K562 (cell line): ENCODE data around the gene SPATA6. TPM values are rescaled to one million over a fixed set of nuclear protein-coding genes. Genes with fewer than 3 reads are reported as not detected.

Source experiments
- ATAC-seq: fragments of 200-7000 bp; cut with Tn5 transposase; 3 replicates; pipeline ENCODE4 v1.9.1; 2020; ENCODE audit warnings: moderate library complexity
- BruUV-seq: library from RNA; stranded (reverse); fragments of 400-500 nt; replicated peaks from 2 replicates; lab custom pipeline; 2021; lab: Mats Ljungman, UMichigan
- CTCF ChIA-PET: fragments of 300-600 bp; formaldehyde crosslinking; extraction: SDS; loops from one replicate; lab custom pipeline; 2021; ENCODE audit warnings: low intra/inter-chr PET ratio; lab: Yijun Ruan, JAX
- POLR2A ChIA-PET: fragments of 300-600, 350-650 bp; sonication (Branson Sonifier 250); formaldehyde crosslinking; extraction: SDS; loops from one replicate; lab custom pipeline; 2021; ENCODE audit warnings: antibody characterized with exemption, inconsistent platforms; lab: Yijun Ruan, JAX
- DNase-seq, 4 experiments: peaks; one replicate each; pipeline versions ENCODE4 v3.0.0 to v3.0.0-alpha.2; 2011 to 2018; ENCODE audit warnings: low spot score in 3 of 4, mixed read lengths in 3 of 4; ENCODE audit errors: extremely low read depth in 1 of 4
- FAIRE-seq: peaks from 2 replicates; lab custom pipeline; 2011; peaks lifted over from hg19 to GRCh38; lab: Jason Lieb, UNC
- H2AFZ ChIP-seq: 2 replicates; pipeline ENCODE4 v1.6.0; 2011; ENCODE audit warnings: low read depth, low read length, control low read depth, inconsistent platforms
- H3K27ac ChIP-seq: fragments of 200-600 bp; 3 replicates; pipeline ENCODE4 v1.8.0; 2011; ENCODE audit warnings: low read depth, mild to moderate bottlenecking, control low read depth, inconsistent platforms, low read length, moderate library complexity, mixed read lengths; ENCODE audit errors: extremely low read depth
- H3K27me3 ChIP-seq, 2 experiments: fragments of 300-600 bp in 1 of 2; 2 replicates in 1 of 2; 3 replicates in 1 of 2; pipeline versions ENCODE4 v1.6.0 to v1.8.0; 2011; ENCODE audit warnings: inconsistent platforms in 2 of 2, low read length in 2 of 2, mild to moderate bottlenecking in 1 of 2, mixed read lengths in 1 of 2, moderate library complexity in 1 of 2; ENCODE audit not compliant: control insufficient read depth in 2 of 2, insufficient read depth in 2 of 2
- H3K36me3 ChIP-seq: fragments of 300-600 bp; 3 replicates; pipeline ENCODE4 v1.8.0; 2011; ENCODE audit warnings: mild to moderate bottlenecking, low read length, inconsistent platforms; ENCODE audit not compliant: control insufficient read depth, insufficient read depth
- H3K4me1 ChIP-seq, 2 experiments: fragments of 200-600 bp in 1 of 2; replicated peaks in 1 of 2; 2 replicates in 1 of 2; 3 replicates in 1 of 2; pipeline versions ENCODE4 v1.5.1 to v1.8.0; 2011; ENCODE audit warnings: inconsistent platforms in 2 of 2, low read length in 2 of 2, mild to moderate bottlenecking in 1 of 2, mixed read lengths in 1 of 2, moderate library complexity in 1 of 2; ENCODE audit not compliant: control insufficient read depth in 2 of 2, insufficient read depth in 2 of 2
- H3K4me2 ChIP-seq: 2 replicates; pipeline ENCODE4 v1.6.1; 2011; ENCODE audit warnings: low read length, control low read depth, inconsistent platforms, mixed read lengths; ENCODE audit not compliant: insufficient read depth
- H3K4me3 ChIP-seq: fragments of 200-600 bp; sonication (generic), shearing (Covaris generic); 2 replicates; pipeline ENCODE4 v1.5.1; 2016; ENCODE audit warnings: control low read depth, inconsistent platforms
- H3K79me2 ChIP-seq: fragments of 200-600 bp; 3 replicates; pipeline ENCODE4 v1.8.0; 2011; ENCODE audit warnings: low read length, inconsistent platforms; ENCODE audit not compliant: control insufficient read depth, insufficient read depth
- H3K9ac ChIP-seq, 2 experiments: 2 replicates each; pipeline versions ENCODE4 v1.6.0 to v1.6.1; 2011; ENCODE audit warnings: low read depth in 2 of 2, low read length in 2 of 2, control low read depth in 1 of 2, inconsistent platforms in 1 of 2, mild to moderate bottlenecking in 1 of 2, mixed read lengths in 1 of 2; ENCODE audit not compliant: insufficient read depth in 1 of 2
- H3K9me1 ChIP-seq: one replicate; pipeline ENCODE4 v1.6.0; 2011; ENCODE audit warnings: inconsistent platforms, mild to moderate bottlenecking, low read length, moderate library complexity; ENCODE audit not compliant: control insufficient read depth, insufficient read depth
- H3K9me3 ChIP-seq: replicated peaks from 2 replicates; pipeline ENCODE4 v1.5.1; 2011; ENCODE audit warnings: low read depth, low read length, inconsistent platforms; ENCODE audit not compliant: control insufficient read depth, insufficient read depth
- H4K20me1 ChIP-seq: replicated peaks from 2 replicates; pipeline ENCODE4 v1.6.1; 2011; ENCODE audit warnings: low read length, inconsistent platforms, mixed read lengths; ENCODE audit not compliant: control insufficient read depth, insufficient read depth
- CEBPG ChIP-seq, 3 experiments: fragments of 200-800 bp in 1 of 3; sonication (Bioruptor generic) in 1 of 3; sonication (generic) in 1 of 3; formaldehyde crosslinking in 1 of 3; IDR thresholded peaks in 2 of 3; conservative IDR thresholded peaks in 1 of 3; 2 replicates each; pipeline versions ENCODE4 v1.6.1 to v1.8.0; 2016 to 2022; ENCODE audit warnings: missing compliant biosample characterization in 2 of 3, missing genetic modification characterization in 2 of 3, mild to moderate bottlenecking in 1 of 3, missing genetic modification reagents in 1 of 3
- COPS2 ChIP-seq: fragments of 450-650 bp; conservative IDR thresholded peaks from 2 replicates; pipeline ENCODE4 v1.6.1; 2016; ENCODE audit warnings: mild to moderate bottlenecking, moderate library complexity
- GABPB2 ChIP-seq: fragments of 250-450 bp; sonication (Bioruptor Pico); conservative IDR thresholded peaks from 2 replicates; pipeline ENCODE4 v1.5.1; 2021; ENCODE audit warnings: mild to moderate bottlenecking
- HMG20B ChIP-seq: fragments of 250-450 bp; sonication (Bioruptor Pico); IDR thresholded peaks from 2 replicates; pipeline ENCODE4 v1.5.0; 2021; ENCODE audit warnings: mild to moderate bottlenecking
- L3MBTL2 ChIP-seq: fragments of 450-650 bp; IDR thresholded peaks from 2 replicates; pipeline ENCODE4 v1.6.1; 2016; ENCODE audit warnings: mild to moderate bottlenecking, moderate library complexity
- NELFE ChIP-seq: IDR thresholded peaks from 2 replicates; pipeline ENCODE4 v1.6.1; 2011; ENCODE audit warnings: mild to moderate bottlenecking; ENCODE audit not compliant: insufficient read depth, insufficient read length
- SMARCA5 ChIP-seq: fragments of 450-650 bp; IDR thresholded peaks from 2 replicates; pipeline ENCODE4 v1.6.1; 2016
- STAT5A ChIP-seq: IDR thresholded peaks from 2 replicates; pipeline ENCODE4 v1.6.1; 2012; ENCODE audit warnings: low read length, inconsistent platforms, borderline replicate concordance
- in situ Hi-C: fragments of 300-500 bp; cut with MboI; formaldehyde crosslinking; loops from 4 replicates; pipeline ENCODE4 v1.15.0; 2018; ENCODE audit warnings: inconsistent platforms, mixed read lengths
- intact Hi-C: fragments of 100-400 bp; cut with micrococcal nuclease; formaldehyde crosslinking; loops from 2 replicates; pipeline ENCODE4 v1.14.2; 2022
- polyA plus RNA-seq, 8 experiments: library from polyadenylated mRNA; depleted of rRNA in 4 of 8; stranded (reverse) in 5 of 8; unstranded in 3 of 8; fragments of >200 nt; fragmentation: Nextera tagmentation in 2 of 8; fragmentation: Illumina TruSeq in 1 of 8; extraction: Ambion mirVana in 2 of 8; extraction: Trizol in 1 of 8; gene quantifications; 2 replicates each; pipeline versions ENCODE4 v1.2.1 to v1.2.3, GENCODE V29; 2011 to 2014; ENCODE audit warnings: inconsistent platforms in 1 of 8, missing spikeins in 1 of 8
- total RNA-seq, 7 experiments: library from RNA; depleted of rRNA in 6 of 7; stranded (reverse); fragments of >200 nt in 6 of 7; fragmentation: Illumina TruSeq in 2 of 7; extraction: Trizol in 2 of 7; gene quantifications; 2 replicates each; pipeline versions ENCODE4 v1.2.1 to v1.2.3, GENCODE V29; 2011 to 2021; ENCODE audit warnings: low replicate concordance in 1 of 7
- TF ChIP-seq, protein P1 (sequence below): fragments of 250-450 bp; sonication (Bioruptor Pico); IDR thresholded peaks from 2 replicates; pipeline ENCODE4 v1.4.0; 2020; ENCODE audit warnings: mild to moderate bottlenecking
- TF ChIP-seq, protein P2 (sequence below): sonication (generic); formaldehyde crosslinking; IDR thresholded peaks from 2 replicates; pipeline ENCODE4 v1.8.0; 2023; ENCODE audit warnings: mild to moderate bottlenecking, missing genetic modification reagents
- TF ChIP-seq, protein P3 (sequence below): sonication (generic); formaldehyde crosslinking; IDR thresholded peaks from 2 replicates; pipeline ENCODE4 v1.5.0; 2020; ENCODE audit warnings: missing genetic modification reagents

Gene SPATA6
- total and polyA plus RNA-seq, 9 of the 15 experiments (the other 6 are each of a cell fraction or from before 2014, with no cell fraction given) = 0.01 to 0.91 (median 0.18) TPM

DNA sequence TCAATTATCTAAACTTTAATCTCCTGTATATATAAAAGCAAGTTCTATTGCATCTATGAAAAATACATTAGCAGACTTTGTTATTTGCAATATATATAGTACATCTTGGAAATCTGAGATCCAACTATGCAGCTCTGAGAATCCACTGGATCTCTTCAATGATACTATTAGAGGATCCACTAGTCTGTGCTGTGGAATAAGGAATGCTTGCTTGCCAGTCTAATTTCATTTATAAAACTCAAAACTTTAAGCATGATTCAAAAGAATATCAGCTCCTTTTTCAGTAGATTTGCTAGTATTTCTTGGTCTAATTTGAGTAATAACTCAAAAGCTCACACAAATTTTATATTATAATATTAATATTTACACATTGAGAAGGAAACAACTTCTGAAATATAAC is 115.1 kb downstream of the SPATA6 start:
- ATAC-seq (no peak), FAIRE-seq (no peak), DNase-seq (no peak)
- Histone ChIP-seq H2AFZ (no peak overlapping the region), H3K9me3 (no peaks in the 10 kb centered on the region), H3K9me1 (no peaks in the 10 kb centered on the region), H3K4me1 (no peaks in the 10 kb centered on the region), H4K20me1 (no peaks in the 10 kb centered on the region), H3K79me2 (no peaks in the 10 kb centered on the region), H3K27me3 (no peaks in the 10 kb centered on the region), H3K9ac (no peak overlapping the region), H3K36me3 (no peaks in the 10 kb centered on the region), H3K27ac (no peak overlapping the region), H3K4me3 (no peak overlapping the region), H3K4me2 (no peak overlapping the region)
- CTCF ChIA-PET = no interaction called here
- in situ Hi-C loops = no loop called here
- TF ChIP-seq NELFE (no peak), GABPB2 (CRISPR knock-in tag) (no peak), STAT5A (no peak), COPS2 (no peak), L3MBTL2 (no peak), HMG20B (no peak), SMARCA5 (no peak), CEBPG (CRISPR knock-in tag; IDR thresholded peaks at IDR 0.05) (no peak), CEBPG (tag; conservative IDR thresholded peaks at IDR 0.05 in 1 of 2, IDR thresholded peaks at IDR 0.05 in 1 of 2) (no peak)
- TF ChIP-seq, protein P1, sequence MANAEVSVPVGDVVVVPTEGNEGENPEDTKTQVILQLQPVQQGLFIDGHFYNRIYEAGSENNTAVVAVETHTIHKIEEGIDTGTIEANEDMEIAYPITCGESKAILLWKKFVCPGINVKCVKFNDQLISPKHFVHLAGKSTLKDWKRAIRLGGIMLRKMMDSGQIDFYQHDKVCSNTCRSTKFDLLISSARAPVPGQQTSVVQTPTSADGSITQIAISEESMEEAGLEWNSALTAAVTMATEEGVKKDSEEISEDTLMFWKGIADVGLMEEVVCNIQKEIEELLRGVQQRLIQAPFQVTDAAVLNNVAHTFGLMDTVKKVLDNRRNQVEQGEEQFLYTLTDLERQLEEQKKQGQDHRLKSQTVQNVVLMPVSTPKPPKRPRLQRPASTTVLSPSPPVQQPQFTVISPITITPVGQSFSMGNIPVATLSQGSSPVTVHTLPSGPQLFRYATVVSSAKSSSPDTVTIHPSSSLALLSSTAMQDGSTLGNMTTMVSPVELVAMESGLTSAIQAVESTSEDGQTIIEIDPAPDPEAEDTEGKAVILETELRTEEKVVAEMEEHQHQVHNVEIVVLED (CRISPR knock-in tag) = no peak
- TF ChIP-seq, protein P2, sequence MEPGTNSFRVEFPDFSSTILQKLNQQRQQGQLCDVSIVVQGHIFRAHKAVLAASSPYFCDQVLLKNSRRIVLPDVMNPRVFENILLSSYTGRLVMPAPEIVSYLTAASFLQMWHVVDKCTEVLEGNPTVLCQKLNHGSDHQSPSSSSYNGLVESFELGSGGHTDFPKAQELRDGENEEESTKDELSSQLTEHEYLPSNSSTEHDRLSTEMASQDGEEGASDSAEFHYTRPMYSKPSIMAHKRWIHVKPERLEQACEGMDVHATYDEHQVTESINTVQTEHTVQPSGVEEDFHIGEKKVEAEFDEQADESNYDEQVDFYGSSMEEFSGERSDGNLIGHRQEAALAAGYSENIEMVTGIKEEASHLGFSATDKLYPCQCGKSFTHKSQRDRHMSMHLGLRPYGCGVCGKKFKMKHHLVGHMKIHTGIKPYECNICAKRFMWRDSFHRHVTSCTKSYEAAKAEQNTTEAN (CRISPR knock-in tag) = no peak
- TF ChIP-seq, protein P3, sequence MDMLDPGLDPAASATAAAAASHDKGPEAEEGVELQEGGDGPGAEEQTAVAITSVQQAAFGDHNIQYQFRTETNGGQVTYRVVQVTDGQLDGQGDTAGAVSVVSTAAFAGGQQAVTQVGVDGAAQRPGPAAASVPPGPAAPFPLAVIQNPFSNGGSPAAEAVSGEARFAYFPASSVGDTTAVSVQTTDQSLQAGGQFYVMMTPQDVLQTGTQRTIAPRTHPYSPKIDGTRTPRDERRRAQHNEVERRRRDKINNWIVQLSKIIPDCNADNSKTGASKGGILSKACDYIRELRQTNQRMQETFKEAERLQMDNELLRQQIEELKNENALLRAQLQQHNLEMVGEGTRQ (CRISPR knock-in tag) = no peak
- no TSS peak for BruUV-seq
- POLR2A ChIA-PET = no interaction called here
- intact Hi-C loops = no loop called here
